Measurements from ENCODE around the gene ZNF384.

ZNF384 gene

DNA sequence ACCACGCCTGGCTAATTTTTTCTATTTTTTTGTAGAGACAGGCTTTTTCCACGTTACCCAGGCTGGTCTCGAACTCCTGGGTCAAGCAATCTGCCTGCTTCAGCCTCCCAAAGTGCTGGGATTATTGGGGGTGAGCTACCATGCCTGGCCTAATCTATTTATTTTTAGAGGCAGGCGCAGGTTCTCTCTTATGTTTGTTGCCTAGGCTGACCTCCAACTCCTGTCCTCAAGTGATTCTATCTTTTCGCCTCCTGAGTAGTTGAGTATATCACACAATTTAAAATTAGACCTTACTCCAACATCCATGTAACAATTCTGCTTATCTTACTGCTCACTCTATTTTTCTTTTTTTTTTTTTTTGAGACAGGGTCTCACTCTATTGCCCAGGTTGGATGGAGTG, 35.2 kb downstream of the ZNF384 start:
- DNase-seq (ENCODE audit: low read depth in 2 of 2), result no peak

DNA sequence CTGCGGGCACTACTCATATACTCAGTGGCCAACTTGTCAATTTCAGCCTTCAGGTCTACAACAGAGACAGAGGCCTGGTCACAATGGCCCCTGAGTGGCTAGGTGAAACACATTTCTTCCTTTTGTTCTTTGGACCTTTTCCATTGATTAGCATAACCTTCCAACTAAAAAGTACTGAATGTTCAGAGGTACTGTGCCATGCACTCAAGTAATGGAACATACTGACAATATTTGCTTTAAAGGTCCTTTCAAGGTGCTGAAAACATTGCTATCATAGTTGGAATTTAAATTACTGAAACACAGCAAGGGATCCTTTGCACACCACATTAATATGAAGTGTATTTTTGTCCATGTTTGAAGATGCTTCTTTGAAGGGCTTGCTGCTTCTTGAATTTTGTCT, 35.8 kb downstream of the ZNF384 start:
- DNase-seq (ENCODE audit: low read depth in 2 of 2), result no peak

DNA sequence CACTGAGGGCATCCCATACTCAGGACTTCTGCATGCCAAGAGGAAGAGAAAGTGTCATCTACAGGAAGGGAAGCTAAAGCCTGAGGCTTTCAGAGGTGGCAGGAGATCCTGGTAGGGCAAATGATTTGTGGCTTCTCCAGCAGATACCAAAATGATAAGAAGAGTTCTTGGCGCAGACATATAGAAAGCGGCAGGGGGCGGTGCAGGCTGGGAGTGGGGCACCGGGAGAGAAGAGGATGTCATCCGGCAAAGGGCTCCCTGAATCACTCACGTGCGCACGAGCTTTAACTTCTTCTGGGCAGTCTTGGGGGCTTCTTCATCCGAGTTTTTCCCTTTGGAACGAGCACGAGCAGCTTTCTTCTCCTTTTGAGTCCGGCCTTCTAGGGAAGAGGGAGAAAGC, 36.8 kb downstream of the ZNF384 start:
- no peak for DNase-seq (ENCODE audit: low read depth in 2 of 2)

DNA sequence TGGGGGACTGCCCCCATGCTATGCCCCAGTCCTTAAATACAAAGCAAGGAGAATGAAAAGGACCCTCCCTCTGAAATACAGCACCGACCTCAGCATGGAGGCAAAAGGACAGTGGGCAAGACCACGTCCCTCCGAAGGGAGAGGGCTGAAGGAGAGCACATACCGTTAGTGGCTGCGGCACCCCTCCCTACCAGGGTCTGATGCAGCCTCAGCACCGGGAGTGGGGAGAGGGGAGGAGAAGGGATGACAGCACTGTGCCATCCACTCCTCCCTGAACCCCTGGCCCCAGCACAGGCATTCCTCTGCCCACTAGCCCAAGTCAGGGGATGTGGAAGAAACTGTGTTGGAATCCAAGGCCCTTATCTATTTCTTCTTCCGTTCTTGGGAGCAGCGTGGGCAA, 38.3 kb downstream of the ZNF384 start:
- DNase-seq (ENCODE audit: low read depth in 2 of 2), result no peak

DNA sequence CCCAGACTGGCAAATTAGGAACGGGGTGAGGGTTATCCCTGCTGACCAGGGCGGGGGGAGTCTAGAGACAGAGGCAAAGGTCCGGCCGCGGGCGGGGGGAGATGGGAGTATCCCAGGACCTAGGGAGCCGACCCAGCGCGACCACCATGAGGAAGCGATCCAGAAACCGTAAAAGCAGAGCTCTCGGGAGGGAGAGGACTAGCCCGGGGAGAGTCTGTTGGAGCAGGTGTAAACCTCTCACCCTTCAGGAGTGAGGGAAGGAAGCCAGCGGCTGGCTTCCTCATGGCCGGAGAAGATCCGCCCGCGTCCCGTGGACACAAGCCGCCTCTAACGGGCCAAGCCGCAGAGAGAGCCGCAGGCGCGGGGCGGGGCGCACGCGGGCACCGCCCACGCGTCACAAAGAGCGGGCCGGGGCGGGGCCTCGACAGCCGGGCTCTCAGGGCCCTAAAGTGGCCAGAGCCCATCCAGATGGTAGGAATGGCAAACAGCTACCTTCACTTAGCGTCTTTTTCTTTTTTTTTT, 42.0 kb downstream of the ZNF384 start, which contains the start of gene ACRBP:
Gene ACRBP, minus strand, starts transcription at position 350 of the 522 bp plus-strand sequence. Its CDS starts 66 bp downstream, at position 284.
- no peak for DNase-seq (ENCODE audit: low read depth in 2 of 2)

DNA sequence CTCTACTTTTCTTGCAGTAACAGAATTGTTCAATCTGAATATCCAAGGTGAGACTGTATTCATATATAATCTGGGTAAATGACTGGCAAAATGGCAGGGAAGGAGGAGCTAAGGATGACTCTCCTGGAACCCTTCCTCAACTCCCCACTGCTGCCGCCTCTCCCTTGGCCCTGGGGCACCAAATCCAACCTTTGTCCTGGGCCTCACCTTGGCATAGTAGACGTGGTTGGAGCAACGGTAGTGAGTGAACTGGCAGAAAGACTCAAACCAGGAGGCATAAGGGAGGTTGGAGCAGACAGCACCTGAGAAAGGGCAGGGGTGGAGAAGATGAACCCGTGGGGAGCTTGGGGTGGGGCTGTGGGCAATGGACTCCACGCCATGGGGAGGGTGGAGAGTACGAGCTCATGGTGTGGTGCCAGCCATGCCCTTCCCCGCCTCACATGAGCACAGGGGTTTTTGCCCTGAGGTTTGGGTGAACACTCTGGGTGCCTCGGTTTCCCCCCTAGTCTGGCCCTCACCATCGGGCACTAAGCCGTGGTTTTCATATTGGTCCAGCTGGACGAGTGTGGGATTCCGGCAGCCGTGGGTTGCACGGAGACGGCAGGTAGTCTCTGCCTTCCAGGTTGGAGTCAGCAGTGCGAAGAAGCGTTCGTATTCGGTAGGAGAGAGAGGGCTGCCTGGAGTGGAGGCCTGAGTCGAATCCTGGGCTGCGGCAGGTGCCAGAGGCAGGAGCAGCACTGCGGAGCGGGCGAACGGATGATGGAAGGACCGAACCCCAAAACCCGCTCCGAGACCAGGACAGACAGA, 42.7 kb downstream of the ZNF384 start:
- DNase-seq (ENCODE audit: low read depth in 2 of 2), result no peak

DNA sequence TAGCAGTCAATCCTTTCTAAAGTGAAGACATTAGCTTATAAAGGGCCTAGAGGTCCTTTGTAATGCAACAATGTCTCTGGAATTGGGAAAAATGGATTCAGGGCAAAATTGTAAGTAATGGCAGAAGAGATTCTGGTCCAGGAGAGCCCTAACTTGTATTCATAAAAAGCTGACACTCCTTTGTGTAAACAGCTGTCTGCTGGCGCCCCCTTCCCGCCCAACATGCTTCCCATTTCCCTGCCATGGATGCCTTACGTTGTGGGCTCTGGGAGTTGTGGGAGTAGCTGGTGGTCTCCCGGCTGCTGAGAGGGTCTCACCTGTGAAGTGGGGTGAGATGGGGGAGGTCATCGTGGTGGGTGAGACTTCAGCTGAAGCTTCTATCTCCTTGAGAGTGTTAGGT, 44.3 kb downstream of the ZNF384 start:
- DNase-seq (ENCODE audit: low read depth in 2 of 2), result no peak

DNA sequence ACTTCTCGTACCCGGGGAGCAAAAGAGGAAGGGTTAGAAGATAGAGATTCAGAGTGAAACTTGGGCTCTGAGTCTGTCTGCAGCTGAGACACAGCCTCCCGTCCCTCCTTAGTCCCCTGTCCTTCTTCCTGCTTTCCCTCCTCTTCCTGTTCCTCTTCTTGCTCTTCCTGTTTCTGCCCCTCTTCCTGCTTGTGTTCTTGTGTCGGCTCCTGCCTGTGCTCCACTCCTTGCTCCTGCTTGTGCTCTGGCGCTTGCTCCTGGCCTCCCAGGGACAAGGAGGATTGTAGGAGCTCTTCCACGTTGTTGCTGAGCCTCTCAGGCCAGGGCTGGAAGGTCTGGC, 44.9 kb downstream of the ZNF384 start:
- DNase-seq (ENCODE audit: low read depth in 2 of 2), result no peak

DNA sequence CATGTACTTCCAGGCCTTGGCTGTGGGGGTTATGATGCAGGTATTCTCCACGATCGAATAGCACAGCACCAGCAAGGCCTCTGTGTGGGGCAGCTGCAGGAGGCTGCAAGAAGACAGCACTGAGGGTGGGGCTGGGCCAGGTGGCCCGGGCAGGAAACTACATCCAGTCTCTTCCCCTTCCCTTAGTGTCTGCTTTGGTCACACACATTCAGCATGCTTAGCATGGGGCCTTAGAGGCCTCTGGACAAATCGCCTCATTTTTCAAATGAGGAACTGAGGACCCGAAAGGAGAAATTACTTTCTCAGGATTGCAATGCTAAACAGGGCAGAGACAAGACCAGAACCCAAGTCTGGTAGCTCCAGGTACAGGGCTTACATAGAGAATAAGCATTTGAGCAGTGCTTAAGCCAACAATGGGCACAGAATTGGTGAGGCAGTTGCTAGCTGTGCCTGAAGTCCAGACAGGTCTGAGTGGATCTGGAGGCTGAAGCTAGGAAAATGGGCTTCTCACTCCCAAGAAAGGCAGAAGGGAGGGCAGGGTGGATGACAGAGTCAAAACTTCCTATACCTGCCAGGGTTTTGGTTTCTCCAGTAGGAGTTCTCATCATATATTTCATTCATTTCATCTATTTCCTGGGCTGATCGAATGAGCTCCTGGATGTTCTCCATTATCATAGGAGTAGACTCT, 45.5 kb downstream of the ZNF384 start:
- no peak for DNase-seq (ENCODE audit: low read depth in 2 of 2)

DNA sequence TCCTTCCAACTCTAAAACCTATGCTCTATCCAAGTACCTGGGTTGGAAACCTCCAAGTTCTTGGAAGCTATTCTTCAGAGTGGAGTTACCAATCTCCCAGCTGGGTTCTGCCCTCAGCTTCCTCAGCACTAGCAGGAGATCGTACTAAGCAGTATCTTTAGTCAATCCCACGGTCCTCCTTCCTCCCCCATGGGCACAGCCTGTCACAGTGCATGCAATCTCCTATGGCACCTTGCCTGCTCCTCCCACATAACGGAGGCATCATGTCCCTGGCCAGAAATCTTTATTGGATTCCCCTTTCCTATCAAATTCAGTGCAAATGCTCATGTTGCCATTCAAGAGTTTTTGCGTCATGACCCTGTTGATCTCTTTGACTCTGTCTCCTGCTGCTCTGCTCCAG, 48.0 kb downstream of the ZNF384 start:
- no peak for DNase-seq (ENCODE audit: low read depth in 2 of 2)

DNA sequence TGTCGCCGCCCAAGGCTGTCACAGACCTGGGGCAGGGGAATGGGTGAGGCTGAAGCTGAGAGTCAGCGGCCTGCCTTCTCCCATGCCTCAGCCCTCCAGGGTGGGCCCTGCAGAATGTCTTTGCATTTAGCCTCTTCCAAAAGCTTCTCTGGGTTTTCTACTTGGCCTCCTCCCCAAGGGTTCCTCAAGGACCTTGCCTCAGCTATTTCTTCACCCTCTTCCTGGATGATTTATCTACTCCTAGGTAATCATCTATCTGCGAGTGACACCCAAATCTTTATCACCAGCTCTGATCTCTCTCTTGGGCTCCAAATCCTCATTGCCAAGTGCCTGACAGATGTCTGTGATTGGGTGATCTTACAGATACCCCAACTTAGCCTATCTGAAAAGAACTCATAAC, 48.7 kb downstream of the ZNF384 start:
- no peak for DNase-seq (ENCODE audit: low read depth in 2 of 2)

DNA sequence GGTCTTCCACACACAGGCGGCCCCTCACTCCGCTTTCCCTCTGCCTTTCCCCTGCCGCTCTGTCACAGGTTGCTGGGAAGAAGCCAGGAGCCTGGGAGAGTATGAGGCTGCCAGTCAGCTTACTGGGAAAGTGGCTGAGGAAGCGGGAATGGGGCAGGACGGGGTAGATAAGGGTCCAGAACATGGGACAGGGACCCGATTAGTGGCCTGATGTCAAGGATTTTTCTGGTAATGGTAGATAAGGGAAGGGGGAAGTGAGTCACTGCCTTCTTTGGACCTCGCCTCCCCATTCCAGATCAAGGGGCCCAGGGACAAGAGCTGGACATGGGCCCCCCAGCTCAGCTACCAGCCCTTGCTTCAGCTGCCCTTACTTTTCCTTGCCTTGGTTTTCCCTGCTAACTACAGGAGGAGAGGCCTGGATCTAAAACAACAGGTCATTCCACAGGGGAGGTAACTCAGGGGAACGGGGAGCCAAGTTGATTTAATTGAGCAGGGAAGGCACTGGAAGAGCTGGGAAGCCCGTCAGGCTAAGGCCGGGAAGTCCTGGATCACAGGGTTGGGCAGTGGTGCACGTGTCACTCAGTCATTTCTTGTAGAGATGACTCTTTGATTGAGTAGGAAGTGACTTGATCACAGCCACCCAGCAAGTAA, 49.9 kb downstream of the ZNF384 start:
- DNase-seq (ENCODE audit: low read depth in 2 of 2), result no peak

DNA sequence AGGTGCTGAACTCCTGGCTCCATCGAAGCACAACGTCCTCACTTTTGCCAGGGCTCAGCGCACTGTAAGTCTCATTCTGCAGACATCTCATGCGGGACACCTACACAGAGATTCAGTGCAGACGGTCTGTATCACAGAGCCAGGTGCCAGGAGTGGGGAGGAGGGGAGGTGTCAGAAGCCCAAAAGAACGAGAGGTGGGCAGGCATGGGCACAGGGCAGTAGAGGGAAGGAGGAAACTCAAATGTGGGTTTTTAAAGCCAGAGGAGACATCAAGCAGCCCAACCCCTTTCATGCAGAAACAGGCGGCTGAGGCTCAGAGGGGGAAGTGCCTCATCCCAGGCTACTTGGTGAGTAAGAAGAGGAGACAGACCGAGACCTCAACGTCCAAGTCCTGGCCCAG, 50.9 kb downstream of the ZNF384 start:
- DNase-seq (ENCODE audit: low read depth in 2 of 2), result no peak

DNA sequence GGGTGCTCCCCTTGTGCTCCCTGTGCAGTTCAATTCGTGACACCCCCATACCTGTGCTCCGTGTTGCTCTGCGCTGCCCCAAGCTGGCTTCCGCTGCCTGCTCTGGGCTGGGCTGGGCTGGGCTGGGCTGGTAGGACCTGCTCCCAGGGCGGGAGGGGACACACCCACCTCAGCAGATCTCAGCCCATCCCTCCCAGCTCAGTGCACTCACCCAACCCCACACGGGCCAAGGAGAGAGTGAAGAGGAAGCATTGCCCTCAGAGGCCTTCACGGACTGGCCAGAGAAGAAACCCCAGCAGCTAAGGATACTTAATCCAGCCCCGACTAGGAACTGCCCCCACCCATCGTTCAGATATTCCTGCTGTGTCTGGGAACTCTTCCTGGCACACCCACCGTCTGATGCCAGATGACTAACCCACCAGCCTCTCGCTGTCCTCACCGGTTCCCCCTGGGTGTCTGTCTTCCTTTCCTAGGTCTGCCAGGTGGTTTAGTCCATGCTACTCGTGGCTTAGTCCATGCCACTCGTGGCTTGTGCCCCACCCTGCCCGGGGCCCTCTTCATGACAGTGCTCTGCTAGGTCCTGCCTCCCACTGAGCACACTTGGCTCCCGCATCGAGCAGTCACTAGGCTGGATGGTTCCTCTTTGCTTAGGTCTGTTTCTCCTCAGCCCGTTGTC, 53.2 kb downstream of the ZNF384 start, which contains the start of gene LPAR5:
Gene LPAR5, minus strand, starts transcription at position 104 of the 676 bp plus-strand sequence. CDS start 14,711 bp downstream, outside the sequence.
- no peak for DNase-seq (ENCODE audit: low read depth in 2 of 2)

DNA sequence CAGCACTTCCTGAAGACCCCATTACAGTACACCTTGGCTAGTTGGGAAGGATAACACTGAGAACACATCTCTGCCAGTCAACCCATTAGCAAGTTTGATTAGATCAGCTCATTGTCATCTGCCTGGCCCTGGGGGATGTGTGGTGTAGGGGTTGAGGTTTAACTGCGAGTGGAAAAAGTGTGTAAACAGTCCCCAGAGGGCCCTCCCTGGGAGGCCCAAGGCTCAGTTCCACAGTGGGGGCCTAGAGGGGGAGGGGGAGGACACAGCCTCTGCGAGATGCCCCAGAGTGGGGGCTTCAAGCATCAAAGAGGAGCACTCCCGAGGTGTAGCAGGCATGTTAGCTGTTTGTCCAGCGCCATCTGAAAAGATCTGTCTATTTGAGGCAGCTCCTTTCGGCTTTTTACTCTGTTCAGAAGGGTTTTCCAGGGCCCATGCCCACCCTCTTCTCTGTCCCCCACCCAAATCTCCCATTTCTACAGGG, 53.8 kb downstream of the ZNF384 start:
- peak in 1 of 2 donors; percentile 33 for DNase-seq (ENCODE audit: low read depth in 2 of 2)

DNA sequence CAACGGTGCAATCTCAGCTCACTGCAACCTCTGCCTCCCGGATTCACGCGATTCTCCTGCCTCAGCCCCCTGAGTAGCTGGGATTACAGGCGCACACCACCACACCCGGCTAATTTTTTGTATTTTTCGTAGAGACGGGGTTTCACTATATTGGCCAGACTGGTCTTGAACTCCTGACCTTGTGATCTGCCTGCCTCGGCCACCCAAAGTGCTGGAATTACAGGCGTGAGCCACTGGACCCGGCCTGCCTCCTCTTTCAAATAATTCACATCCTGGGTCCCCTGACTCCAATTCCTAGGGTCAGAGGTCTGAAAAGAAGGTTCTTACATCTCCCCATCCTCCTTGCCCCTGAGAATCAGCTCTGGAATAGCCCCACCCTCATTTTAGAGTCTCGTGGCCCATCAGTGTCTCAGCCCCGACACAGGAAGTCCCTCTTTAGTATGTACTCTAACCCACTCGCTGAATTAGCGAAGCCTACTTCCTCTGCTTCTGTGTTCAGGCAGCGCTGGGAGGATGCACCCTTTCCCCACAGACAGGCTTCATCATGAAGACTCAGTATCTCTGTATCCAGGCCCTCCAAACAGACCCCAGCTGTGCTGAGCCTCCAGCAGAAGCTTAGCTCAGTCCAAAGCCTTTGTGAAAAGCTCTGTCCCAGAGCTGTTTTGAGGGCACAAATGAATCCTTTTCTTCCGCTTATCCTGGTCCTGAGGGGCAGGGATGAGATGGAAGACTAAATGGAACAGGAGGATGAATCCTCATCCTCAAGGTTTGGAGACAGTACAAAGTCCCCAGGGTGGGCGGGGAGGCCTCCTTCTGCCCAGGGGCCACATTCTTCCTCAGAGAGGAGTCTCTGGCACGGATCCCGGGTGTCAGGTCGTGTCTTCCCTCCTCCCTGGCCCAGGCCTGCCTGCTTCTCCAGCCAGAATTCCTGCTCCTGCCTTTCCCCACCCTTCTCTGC, 56.9 kb downstream of the ZNF384 start:
- DNase-seq (ENCODE audit: low read depth in 2 of 2), result no peak

DNA sequence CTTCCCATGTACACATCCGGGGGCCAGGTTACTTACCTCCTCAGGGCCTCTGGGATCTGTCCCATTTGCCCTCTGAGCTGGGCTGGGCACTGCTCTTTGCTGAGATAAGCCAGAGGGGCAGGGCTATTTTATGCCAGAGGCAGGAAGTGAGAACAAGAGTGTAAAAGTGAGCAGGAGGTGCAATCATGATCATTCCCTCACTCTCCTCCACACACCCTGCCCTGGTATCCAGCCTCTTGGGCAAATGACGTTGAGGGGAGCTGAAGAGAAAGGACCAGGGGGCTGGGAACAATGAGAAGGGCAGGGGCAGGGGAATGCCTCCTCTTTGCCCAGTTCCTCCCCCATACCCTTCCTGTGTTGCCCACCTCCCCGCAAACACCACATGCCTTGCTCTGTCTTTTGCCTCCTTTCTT, 57.6 kb downstream of the ZNF384 start:
- DNase-seq (ENCODE audit: low read depth in 2 of 2), result no peak

DNA sequence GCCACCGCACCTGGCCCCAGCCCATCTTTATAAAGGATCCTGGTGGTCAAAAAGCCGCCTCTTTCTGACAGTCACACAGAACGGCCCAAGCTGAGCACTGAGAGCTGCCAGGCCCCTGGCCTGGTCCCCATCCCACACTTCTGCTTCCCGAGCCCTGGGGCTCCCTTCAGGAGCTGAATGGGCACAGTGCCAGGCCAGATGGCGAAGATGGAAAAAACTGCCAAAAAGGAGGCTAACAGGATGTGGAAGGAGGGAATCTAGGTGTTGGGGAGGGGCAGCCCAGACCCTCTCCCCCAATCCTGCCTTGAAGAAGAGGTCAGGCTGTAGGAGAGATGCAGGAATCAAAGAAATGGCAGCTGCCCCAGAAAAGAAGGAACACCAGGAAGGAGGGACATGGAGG, 58.4 kb downstream of the ZNF384 start:
- DNase-seq (ENCODE audit: low read depth in 2 of 2), result no peak

DNA sequence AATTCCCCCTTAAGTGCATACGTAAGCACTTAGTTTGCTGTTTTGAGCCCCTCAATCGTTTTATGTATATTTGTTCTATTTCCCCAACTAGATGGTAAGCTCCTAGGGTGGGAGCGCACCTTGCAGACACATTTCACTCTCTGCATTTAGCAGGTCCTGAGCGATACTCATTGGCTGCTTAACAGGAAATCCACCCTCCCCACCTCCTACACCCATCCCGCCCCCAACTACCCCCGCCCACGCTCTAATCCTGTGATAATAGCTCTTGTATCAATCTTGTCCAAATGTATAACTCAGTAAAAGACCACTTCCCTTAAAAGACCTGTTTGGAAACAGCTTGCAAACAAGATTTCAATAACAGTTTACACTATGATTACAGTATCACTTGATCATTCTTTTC, 61.6 kb downstream of the ZNF384 start:
- no peak for DNase-seq (ENCODE audit: low read depth in 2 of 2)

DNA sequence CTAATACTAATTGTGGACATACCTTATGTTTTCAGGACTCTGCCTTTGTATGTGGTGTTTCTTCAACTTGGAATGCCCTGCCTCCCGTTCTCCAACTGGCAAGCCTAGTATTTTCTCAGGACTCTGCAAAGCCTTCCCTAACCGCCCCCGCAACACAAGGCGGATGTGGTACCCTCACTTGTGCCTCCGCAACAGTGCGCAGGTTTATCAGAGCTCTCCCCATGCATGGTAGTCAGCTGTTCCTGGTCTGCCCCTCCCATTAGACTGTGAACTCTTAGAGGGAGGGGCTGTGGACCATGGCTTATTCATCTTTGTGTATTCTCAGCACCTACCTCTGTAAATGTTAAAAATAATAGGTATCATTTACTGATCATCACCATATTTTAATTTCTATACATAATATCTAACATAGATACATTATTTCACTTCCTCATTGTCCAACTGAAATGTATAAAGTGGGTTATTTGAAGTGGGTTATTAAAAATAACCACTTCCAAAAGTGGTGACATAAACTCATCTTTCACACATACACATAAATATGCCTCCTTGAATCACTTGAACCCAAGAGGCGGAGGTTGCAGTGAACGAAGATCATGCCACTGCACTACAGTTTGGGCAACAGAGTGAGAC, 62.4 kb downstream of the ZNF384 start:
- no peak for DNase-seq (ENCODE audit: low read depth in 2 of 2)
